ENCODE data around the gene TMEM229B.

Gene TMEM229B

DNA sequence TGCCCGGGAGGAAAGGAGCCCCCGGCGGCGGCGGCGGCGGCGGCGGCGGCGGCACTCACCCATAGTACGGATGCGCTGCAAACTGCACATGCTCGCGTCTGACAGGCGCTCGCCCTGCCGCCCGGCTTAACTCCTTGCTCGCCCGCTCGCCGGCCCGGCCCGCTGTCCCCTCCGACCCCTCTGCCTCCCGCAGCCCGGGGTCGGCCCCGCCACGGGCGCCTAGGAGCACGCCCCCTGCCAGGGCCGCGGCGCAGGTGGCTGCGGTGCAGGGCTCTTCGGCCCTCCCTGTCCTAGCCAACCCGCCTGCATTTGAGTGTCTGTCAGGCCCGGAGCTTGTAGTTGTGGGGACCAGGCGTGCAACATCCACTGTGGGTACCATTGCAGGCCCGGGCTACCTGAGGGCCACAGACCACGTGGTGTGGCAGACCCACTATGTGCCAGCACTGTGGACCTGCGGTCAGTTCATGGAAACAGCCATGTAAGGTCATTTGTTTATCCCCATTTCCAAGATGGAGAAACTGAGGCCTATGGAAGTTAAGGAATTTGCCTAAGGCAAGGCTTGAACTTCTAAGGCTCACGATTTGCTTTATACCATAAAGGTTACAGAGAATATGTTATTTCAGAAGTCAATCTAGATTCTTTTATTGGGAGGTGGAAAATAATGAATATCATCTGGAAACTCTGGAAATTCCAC is 27.0 kb upstream of the TMEM229B start:
- TF ChIP-seq, protein P1, sequence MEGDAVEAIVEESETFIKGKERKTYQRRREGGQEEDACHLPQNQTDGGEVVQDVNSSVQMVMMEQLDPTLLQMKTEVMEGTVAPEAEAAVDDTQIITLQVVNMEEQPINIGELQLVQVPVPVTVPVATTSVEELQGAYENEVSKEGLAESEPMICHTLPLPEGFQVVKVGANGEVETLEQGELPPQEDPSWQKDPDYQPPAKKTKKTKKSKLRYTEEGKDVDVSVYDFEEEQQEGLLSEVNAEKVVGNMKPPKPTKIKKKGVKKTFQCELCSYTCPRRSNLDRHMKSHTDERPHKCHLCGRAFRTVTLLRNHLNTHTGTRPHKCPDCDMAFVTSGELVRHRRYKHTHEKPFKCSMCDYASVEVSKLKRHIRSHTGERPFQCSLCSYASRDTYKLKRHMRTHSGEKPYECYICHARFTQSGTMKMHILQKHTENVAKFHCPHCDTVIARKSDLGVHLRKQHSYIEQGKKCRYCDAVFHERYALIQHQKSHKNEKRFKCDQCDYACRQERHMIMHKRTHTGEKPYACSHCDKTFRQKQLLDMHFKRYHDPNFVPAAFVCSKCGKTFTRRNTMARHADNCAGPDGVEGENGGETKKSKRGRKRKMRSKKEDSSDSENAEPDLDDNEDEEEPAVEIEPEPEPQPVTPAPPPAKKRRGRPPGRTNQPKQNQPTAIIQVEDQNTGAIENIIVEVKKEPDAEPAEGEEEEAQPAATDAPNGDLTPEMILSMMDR (conservative IDR thresholded peaks at IDR 0.05; ENCODE audit: low read depth, low read length): no peak
- DNase-seq (ENCODE audit: low read depth): no peak
- H3K4me3 ChIP-seq (ENCODE audit: low read depth, low read length): peak overlapping the region; percentile 73

DNA sequence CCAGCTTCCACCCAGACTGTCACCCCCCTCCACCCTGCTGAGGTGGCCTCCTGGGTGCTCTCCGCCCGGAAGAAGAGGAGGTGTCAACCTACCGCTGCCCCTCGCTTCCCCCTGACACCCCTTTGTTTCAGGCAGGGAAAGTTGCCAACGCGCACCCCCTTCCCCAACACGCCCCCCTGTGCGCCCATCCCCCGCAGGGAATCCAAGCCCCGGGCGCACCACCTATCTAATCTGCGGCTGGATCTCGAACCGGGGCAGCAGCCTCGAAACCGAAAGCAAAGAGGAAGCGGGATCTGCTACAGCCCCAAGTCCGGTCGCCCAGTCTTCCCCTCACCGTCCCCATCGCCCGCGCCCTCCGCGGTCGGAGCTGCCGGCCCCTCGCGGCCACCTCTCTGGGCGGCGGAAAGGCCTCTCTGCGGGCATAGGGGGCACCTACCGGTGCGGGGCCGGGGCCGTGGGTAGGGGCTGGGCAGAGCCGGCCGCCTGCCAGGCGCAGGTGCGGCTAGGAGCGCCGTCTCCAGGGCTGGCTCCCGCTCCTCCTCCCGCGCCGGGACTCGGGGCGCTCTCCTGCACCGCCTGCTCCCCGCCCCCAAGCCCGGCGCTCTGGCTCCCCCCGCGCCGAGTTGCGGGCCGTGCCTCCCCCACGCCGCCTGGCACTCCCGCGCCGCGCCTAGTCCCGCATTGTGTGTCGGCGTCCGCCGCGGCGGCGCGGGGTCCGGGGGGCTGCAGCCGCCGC is 26.3 kb upstream of the TMEM229B start:
- DNase-seq (ENCODE audit: low read depth): peak; percentile 45
- peak overlapping the region; percentile 73 for H3K4me3 ChIP-seq (ENCODE audit: low read depth, low read length)
- TF ChIP-seq, protein P1 (conservative IDR thresholded peaks at IDR 0.05; ENCODE audit: low read depth, low read length): no peak

DNA sequence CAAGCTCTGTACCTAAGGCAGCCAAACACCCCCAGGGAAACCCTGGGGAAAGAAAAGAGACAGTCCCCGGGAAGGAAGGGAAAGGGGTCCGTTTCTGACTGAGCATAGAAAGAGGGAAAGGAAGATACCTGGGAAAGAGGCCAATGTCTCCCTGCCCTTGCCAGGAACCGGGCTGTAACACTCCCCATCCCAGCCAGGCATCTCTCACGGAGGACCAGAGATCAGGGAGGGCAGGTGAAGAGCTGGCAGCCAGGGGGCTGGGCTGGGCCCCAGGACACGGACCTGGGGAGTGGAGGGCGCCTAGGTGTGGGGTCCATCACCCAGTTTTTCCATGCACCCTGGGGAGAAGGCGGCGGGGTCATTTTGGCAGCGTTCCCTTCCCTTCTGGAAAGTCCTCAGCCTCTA is 25.7 kb upstream of the TMEM229B start:
- H3K4me3 ChIP-seq (ENCODE audit: low read depth, low read length): peak overlapping the region; percentile 73
- no peak for DNase-seq (ENCODE audit: low read depth)
- TF ChIP-seq, protein P1 (conservative IDR thresholded peaks at IDR 0.05; ENCODE audit: low read depth, low read length): no peak

DNA sequence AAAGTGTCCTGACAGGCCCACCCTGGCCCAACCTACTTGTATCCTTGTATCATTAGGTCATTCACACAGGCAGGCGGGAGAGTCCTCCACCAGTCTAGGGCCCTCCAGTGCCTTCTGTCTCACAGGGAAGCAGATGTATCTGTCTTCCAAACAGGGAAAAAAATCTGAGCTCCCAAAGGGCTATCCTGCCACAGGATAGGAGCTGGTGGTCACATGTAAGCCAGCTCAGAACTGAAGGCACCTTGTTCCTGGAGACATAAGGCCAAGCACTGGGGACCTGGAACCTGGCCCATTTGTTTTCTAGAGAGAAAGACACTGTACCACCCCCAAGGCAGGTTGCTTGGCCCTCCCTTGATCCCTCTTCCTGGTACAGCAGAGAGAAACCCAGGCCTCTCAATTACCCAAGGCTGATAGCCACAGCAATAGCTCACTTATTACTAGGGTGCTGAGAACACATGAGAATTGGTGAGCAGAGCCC is 25.1 kb upstream of the TMEM229B start:
- no peak for DNase-seq (ENCODE audit: low read depth)
- H3K4me3 ChIP-seq (ENCODE audit: low read depth, low read length): no peak overlapping the region
- TF ChIP-seq, protein P1 (conservative IDR thresholded peaks at IDR 0.05; ENCODE audit: low read depth, low read length): no peak

DNA sequence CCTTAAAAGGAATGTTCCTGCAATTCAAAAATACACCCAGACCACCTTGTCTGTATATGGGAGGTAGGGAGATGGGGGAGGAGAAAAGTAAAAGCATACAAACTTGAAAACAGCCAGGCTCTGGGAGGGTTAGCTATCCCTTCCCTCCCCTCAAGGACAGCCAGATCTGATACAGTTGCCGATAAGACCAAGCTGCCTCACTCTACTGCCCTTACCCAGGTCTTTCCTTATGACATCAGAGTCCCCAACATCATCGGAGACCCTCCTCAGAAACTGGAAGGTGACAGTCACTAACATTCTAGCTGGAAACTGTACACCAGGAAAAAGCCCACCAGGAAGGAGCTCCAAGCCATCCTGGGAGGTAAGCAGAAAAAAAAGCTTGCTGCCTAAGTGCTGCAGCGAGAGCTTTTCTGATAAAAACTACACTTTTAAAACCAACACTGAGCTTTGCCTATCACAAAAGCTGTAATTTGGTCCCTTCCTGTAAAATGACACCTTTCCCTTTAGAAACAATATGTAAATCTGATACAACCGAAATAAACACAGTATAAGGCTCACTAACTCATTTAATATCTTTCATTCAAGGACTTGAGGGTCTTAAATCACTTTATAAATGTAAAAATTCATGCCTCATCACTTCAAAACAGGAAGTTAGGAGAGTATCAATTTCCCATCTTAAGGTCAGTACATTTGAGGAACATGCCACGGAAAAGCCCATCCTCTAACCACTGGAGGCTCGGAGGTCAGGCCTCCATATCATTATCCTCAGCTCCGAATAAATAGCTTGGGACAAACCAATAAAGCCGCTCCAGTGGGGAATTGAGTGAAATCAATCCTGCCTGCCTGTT is 24.2 kb upstream of the TMEM229B start:
- no peak for DNase-seq (ENCODE audit: low read depth)
- TF ChIP-seq, protein P1 (conservative IDR thresholded peaks at IDR 0.05; ENCODE audit: low read depth, low read length): no peak
- H3K4me3 ChIP-seq (ENCODE audit: low read depth, low read length): no peak overlapping the region

DNA sequence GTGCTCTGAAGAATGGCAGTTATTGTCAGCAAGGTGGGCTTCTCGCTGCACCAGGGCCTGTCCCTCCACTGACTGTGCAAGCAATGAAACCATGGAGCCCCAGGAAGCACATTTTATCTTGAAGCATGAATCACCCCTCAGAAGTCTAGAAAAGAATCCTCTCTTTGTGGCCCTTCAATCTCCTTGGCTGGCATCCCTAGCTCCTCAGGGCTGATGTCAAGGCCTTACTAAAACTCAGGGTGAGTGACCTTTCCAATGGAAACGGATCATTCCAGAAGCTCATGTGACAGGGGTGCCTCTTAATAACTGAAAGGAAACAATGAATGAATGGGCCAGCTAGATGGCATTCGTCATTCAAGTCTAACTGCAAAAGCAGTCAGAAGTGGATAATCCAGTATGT is 22.3 kb upstream of the TMEM229B start:
- H3K4me3 ChIP-seq (ENCODE audit: low read depth, low read length): no peak overlapping the region
- TF ChIP-seq, protein P1 (conservative IDR thresholded peaks at IDR 0.05; ENCODE audit: low read depth, low read length): no peak
- DNase-seq (ENCODE audit: low read depth): no peak

Measured in choroid plexus epithelial cell (primary cell).